NCI-H1436 (cell line): ENCODE results near the gene SPDYE3.
"Not testable (repeated sequence)": the region's sequence is repeated elsewhere in the genome, so short reads cannot be mapped to it uniquely, and the experiment has no call there.

Experiments
- DNase-seq: peaks from one replicate; lab custom pipeline; 2025; lab: John Stamatoyannopoulos, UW

Gene SPDYE3

GRCh38 chr7:100307402-100307801, at the start of gene SPDYE3:
TSS of gene SPDYE3 (plus strand) at chr7:100307702. CDS start at chr7:100307886, 184 bp downstream.
- not testable (repeated sequence) for DNase-seq

GRCh38 chr7:100259984-100260383, 47.5 kb upstream of the SPDYE3 start:
- DNase-seq, result not testable (repeated sequence)

- not testable (repeated sequence) for DNase-seq
Measured at GRCh38 chr7:100262896-100263295, 44.6 kb upstream of the SPDYE3 start.

- not testable (repeated sequence) for DNase-seq
Measured at GRCh38 chr7:100264223-100264622, 43.3 kb upstream of the SPDYE3 start.

GRCh38 chr7:100264669-100265165, 42.8 kb upstream of the SPDYE3 start:
- not testable (repeated sequence) for DNase-seq

- DNase-seq, result not testable (repeated sequence)
Measured at GRCh38 chr7:100265851-100266250, 41.7 kb upstream of the SPDYE3 start.

- no peak for DNase-seq
Measured at GRCh38 chr7:100266576-100267354, 40.7 kb upstream of the SPDYE3 start.

GRCh38 chr7:100267648-100268047, 39.9 kb upstream of the SPDYE3 start:
- no peak for DNase-seq

GRCh38 chr7:100268882-100269281, 38.6 kb upstream of the SPDYE3 start:
- DNase-seq, result not testable (repeated sequence)

- not testable (repeated sequence) for DNase-seq
Measured at GRCh38 chr7:100269306-100270045, 38.0 kb upstream of the SPDYE3 start.

GRCh38 chr7:100270046-100270918, 37.2 kb upstream of the SPDYE3 start:
- DNase-seq, result not testable (repeated sequence)

- DNase-seq, result not testable (repeated sequence)
Measured at GRCh38 chr7:100270941-100271593, 36.4 kb upstream of the SPDYE3 start.

GRCh38 chr7:100271716-100272537, 35.6 kb upstream of the SPDYE3 start:
- peak; percentile 88 for DNase-seq

GRCh38 chr7:100272538-100272902, 35.0 kb upstream of the SPDYE3 start:
- DNase-seq, result not testable (repeated sequence)

- no peak for DNase-seq
Measured at GRCh38 chr7:100275120-100275519, 32.4 kb upstream of the SPDYE3 start.

- DNase-seq, result not testable (repeated sequence)
Measured at GRCh38 chr7:100276126-100276525, 31.4 kb upstream of the SPDYE3 start.

- not testable (repeated sequence) for DNase-seq
Measured at GRCh38 chr7:100282069-100282608, 25.4 kb upstream of the SPDYE3 start.

GRCh38 chr7:100283147-100283546, 24.4 kb upstream of the SPDYE3 start:
- DNase-seq, result not testable (repeated sequence)

- DNase-seq, result not testable (repeated sequence)
Measured at GRCh38 chr7:100287191-100287969, 20.1 kb upstream of the SPDYE3 start.
